Measurements from ENCODE around the gene MYT1.

DNA sequence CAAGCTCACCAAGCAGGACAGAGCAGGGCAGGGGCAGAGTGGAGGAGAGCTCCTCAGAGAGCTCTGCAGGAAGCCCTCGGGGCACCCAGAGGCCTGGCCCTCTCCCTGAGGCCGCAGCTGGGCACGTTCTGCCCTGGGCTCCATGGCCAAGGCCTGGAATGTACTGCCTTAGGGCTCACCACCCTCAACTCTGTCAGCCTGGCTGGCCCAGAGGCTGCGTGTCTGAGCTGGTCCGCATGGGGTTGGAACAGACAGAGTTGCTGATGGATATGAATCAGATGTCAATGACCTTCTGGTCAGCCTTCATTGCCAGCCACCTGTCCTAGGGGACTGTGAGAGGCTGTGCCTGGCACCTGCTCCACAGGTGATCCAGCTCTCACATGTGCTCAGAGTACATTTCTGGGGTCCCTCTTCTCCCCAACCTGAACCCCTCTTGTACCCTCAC is 58.1 kb downstream of the MYT1 start:
- TF ChIP-seq, protein P1, sequence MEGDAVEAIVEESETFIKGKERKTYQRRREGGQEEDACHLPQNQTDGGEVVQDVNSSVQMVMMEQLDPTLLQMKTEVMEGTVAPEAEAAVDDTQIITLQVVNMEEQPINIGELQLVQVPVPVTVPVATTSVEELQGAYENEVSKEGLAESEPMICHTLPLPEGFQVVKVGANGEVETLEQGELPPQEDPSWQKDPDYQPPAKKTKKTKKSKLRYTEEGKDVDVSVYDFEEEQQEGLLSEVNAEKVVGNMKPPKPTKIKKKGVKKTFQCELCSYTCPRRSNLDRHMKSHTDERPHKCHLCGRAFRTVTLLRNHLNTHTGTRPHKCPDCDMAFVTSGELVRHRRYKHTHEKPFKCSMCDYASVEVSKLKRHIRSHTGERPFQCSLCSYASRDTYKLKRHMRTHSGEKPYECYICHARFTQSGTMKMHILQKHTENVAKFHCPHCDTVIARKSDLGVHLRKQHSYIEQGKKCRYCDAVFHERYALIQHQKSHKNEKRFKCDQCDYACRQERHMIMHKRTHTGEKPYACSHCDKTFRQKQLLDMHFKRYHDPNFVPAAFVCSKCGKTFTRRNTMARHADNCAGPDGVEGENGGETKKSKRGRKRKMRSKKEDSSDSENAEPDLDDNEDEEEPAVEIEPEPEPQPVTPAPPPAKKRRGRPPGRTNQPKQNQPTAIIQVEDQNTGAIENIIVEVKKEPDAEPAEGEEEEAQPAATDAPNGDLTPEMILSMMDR (conservative IDR thresholded peaks at IDR 0.05 in 1 of 2, IDR thresholded peaks at IDR 0.05 in 1 of 2; ENCODE audit: extremely low read depth in 1 of 2, insufficient read depth in 1 of 2, low read depth in 1 of 2, low read length in 2 of 2): no peak
- no peak for TF ChIP-seq EZH2 (IDR thresholded peaks at IDR 0.05; ENCODE audit: borderline replicate concordance, low read length)
